Activated T-helper 1 cell treated with Interleukin-2 at 50 U/mL for 16 hours (primary cell): ENCODE measurements around the gene PDS5B.
"Not testable (repeated sequence)": the region's sequence is repeated elsewhere in the genome, so short reads cannot be mapped to it uniquely, and the experiment has no call there.

Experiments used
- DNase-seq: peaks from one replicate; pipeline ENCODE4 v3.0.0-alpha.2; 2020; ENCODE audit warnings: low read depth

The PDS5B gene

GRCh38 chr13:32804673-32805230, 218.5 kb downstream of the PDS5B start:
- no peak for DNase-seq

GRCh38 chr13:32811297-32811800, 225.1 kb downstream of the PDS5B start:
- DNase-seq = no peak

- no peak for DNase-seq
These were observed 235.0 kb downstream of the PDS5B start for GRCh38 chr13:32821149-32821688.

- DNase-seq = no peak
These were observed 236.5 kb downstream of the PDS5B start for GRCh38 chr13:32822771-32823170.

- no peak for DNase-seq
These were observed 237.3 kb downstream of the PDS5B start for GRCh38 chr13:32823597-32823996.

- no peak for DNase-seq
These were observed 237.8 kb downstream of the PDS5B start for GRCh38 chr13:32824061-32824460.

GRCh38 chr13:32824675-32825074, 238.4 kb downstream of the PDS5B start:
- no peak for DNase-seq

- no peak for DNase-seq
These were observed 239.2 kb downstream of the PDS5B start for GRCh38 chr13:32825481-32825880.

GRCh38 chr13:32826372-32826771, 240.1 kb downstream of the PDS5B start:
- not testable (repeated sequence) for DNase-seq
